Osteoblast (primary cell): ENCODE measurements around the gene ZNF214. TPM values are rescaled to one million over a fixed set of nuclear protein-coding genes. Genes with fewer than 3 reads are reported as not detected.
A peak's percentile ranks its signal among the peaks of the same experiment; 100 is the strongest.

Experiments used
- DNase-seq: peaks from one replicate; pipeline ENCODE4 v3.0.0; 2011; ENCODE audit warnings: low spot score, mixed read lengths; ENCODE audit not compliant: insufficient read length; ENCODE audit errors: missing footprints
- H2AFZ ChIP-seq: 2 replicates; pipeline ENCODE4 v1.6.0; 2011; ENCODE audit warnings: mild to moderate bottlenecking, low read length
- H3K27ac ChIP-seq: 2 replicates; pipeline ENCODE4 v1.5.1; 2011; ENCODE audit warnings: mild to moderate bottlenecking, low read depth, low read length, moderate library complexity
- H3K27me3 ChIP-seq: 2 replicates; pipeline ENCODE4 v1.6.0; 2012; ENCODE audit warnings: mild to moderate bottlenecking, control low read depth, inconsistent platforms, low read length, moderate library complexity; ENCODE audit not compliant: insufficient read depth
- H3K36me3 ChIP-seq: 2 replicates; pipeline ENCODE4 v1.5.1; 2011; ENCODE audit warnings: mild to moderate bottlenecking, low read length, control low read depth, moderate library complexity; ENCODE audit not compliant: insufficient read depth
- H3K4me1 ChIP-seq: 2 replicates; pipeline ENCODE4 v1.5.1; 2011; ENCODE audit warnings: mild to moderate bottlenecking, low read length, control low read depth, moderate library complexity; ENCODE audit not compliant: insufficient read depth
- H3K4me2 ChIP-seq: 2 replicates; pipeline ENCODE4 v1.6.0; 2011; ENCODE audit warnings: mild to moderate bottlenecking, low read length; ENCODE audit not compliant: insufficient read depth
- H3K4me3 ChIP-seq: fragments of 200-600 bp; sonication (generic); 3 replicates; pipeline ENCODE4 v1.5.1; 2012; ENCODE audit warnings: mild to moderate bottlenecking, low read length, inconsistent platforms; ENCODE audit not compliant: insufficient read depth
- H3K79me2 ChIP-seq: 2 replicates; pipeline ENCODE4 v1.6.0; 2012; ENCODE audit warnings: mild to moderate bottlenecking, low read length, control low read depth, inconsistent platforms; ENCODE audit not compliant: insufficient read depth
- H3K9me3 ChIP-seq: 2 replicates; pipeline ENCODE4 v1.5.1; 2011; ENCODE audit warnings: low read depth, low read length, control low read depth
- H4K20me1 ChIP-seq: 2 replicates; pipeline ENCODE4 v1.6.0; 2012; ENCODE audit warnings: mild to moderate bottlenecking, low read length, control low read depth; ENCODE audit not compliant: insufficient read depth
- total RNA-seq: library from RNA; depleted of rRNA; stranded (reverse); fragments of >200 nt; gene quantifications from 2 replicates; pipeline ENCODE4 v1.2.3, GENCODE V29; 2012
- TF ChIP-seq, protein P1 (sequence below): IDR thresholded peaks from 2 replicates; pipeline ENCODE4 v1.5.1; 2011; ENCODE audit warnings: mild to moderate bottlenecking, low read depth, low read length, moderate library complexity; ENCODE audit errors: extremely low read depth

ZNF214 gene
- total RNA-seq, 1 donor = 3.6 TPM

DNA sequence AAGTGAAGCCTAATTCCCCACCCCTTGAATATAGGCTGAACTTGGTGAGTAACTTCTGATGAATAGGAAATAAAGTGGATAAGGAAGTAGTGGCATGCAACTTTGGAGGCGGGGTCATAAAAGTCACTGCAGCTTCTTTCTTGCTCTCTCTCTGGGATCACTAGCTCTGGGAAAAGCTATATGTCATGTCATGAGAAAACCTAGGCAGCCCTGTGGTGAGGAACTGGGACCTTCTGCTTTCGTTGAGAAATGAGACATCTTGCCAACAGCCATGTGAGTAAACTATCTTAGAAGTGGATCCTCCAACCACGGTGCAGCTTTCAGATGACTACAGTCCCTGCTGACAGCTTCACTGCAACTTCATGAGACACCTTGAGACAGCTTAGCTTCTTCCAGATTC, 15.7 kb downstream of the ZNF214 start:
- no peaks in the 10 kb centered on the region for H3K79me2 ChIP-seq
- no peak overlapping the region for H3K27ac ChIP-seq
- DNase-seq = no peak
- H4K20me1 ChIP-seq = no peaks in the 10 kb centered on the region
- H3K4me3 ChIP-seq = no peak overlapping the region
- H3K9me3 ChIP-seq = no peaks in the 10 kb centered on the region
- TF ChIP-seq, protein P1, sequence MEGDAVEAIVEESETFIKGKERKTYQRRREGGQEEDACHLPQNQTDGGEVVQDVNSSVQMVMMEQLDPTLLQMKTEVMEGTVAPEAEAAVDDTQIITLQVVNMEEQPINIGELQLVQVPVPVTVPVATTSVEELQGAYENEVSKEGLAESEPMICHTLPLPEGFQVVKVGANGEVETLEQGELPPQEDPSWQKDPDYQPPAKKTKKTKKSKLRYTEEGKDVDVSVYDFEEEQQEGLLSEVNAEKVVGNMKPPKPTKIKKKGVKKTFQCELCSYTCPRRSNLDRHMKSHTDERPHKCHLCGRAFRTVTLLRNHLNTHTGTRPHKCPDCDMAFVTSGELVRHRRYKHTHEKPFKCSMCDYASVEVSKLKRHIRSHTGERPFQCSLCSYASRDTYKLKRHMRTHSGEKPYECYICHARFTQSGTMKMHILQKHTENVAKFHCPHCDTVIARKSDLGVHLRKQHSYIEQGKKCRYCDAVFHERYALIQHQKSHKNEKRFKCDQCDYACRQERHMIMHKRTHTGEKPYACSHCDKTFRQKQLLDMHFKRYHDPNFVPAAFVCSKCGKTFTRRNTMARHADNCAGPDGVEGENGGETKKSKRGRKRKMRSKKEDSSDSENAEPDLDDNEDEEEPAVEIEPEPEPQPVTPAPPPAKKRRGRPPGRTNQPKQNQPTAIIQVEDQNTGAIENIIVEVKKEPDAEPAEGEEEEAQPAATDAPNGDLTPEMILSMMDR = no peak
- H3K4me2 ChIP-seq = peak overlapping the region; percentile 47
- peaks cover 4% of the 10 kb centered on the region for H3K4me1 ChIP-seq
- H3K36me3 ChIP-seq = no peaks in the 10 kb centered on the region
- H2AFZ ChIP-seq = peak overlapping the region; percentile 39
- H3K27me3 ChIP-seq = no peaks in the 10 kb centered on the region

DNA sequence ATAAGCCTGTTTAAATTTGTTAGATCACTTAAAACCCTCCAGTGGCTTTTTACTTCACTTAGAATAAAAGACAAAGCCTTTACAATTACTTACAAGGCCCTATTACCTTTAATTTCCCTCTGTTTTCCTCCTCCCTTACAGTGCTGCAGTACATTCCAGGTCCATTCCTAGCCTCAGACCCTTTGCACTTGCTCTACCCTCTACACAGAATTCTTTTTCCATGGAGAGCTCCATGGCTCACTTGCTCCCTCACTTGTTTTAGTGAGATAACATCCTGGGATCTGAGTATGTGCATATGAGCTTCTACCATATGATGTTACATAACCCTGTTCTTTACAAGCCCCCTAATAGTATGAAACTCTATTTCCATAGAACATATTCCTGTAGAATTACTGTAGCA, 24.4 kb downstream of the ZNF214 start:
- no peaks in the 10 kb centered on the region for H4K20me1 ChIP-seq
- H3K27ac ChIP-seq = no peak overlapping the region
- no peaks in the 10 kb centered on the region for H3K27me3 ChIP-seq
- H3K36me3 ChIP-seq = no peaks in the 10 kb centered on the region
- H3K4me3 ChIP-seq = no peak overlapping the region
- DNase-seq = no peak
- no peak overlapping the region for H3K4me2 ChIP-seq
- H2AFZ ChIP-seq = no peak overlapping the region
- H3K79me2 ChIP-seq = no peaks in the 10 kb centered on the region
- no peaks in the 10 kb centered on the region for H3K9me3 ChIP-seq
- TF ChIP-seq, protein P1 = no peak
- peaks cover 20% of the 10 kb centered on the region for H3K4me1 ChIP-seq

GRCh38 chr11:6992457-6993417, 27.4 kb downstream of the ZNF214 start:
- peak overlapping the region; percentile 18 for H2AFZ ChIP-seq
- H3K4me2 ChIP-seq = peak overlapping the region; percentile 73
- H3K36me3 ChIP-seq = no peaks in the 10 kb centered on the region
- H3K27me3 ChIP-seq = no peaks in the 10 kb centered on the region
- H4K20me1 ChIP-seq = no peaks in the 10 kb centered on the region
- no peaks in the 10 kb centered on the region for H3K9me3 ChIP-seq
- TF ChIP-seq, protein P1 = no peak
- H3K4me3 ChIP-seq = peak overlapping the region; percentile 42
- peak overlapping the region; percentile 62 for H3K27ac ChIP-seq
- DNase-seq = peak; percentile 52
- H3K4me1 ChIP-seq = peaks cover 24% of the 10 kb centered on the region
- no peaks in the 10 kb centered on the region for H3K79me2 ChIP-seq

- Histone ChIP-seq H3K4me3 (no peak overlapping the region), H3K27ac (peak overlapping the region; percentile 62), H3K9me3 (no peaks in the 10 kb centered on the region), H2AFZ (no peak overlapping the region), H3K27me3 (no peaks in the 10 kb centered on the region), H3K4me1 (peaks cover 24% of the 10 kb centered on the region), H3K79me2 (no peaks in the 10 kb centered on the region), H4K20me1 (no peaks in the 10 kb centered on the region), H3K4me2 (peak overlapping the region; percentile 73), H3K36me3 (no peaks in the 10 kb centered on the region)
- TF ChIP-seq, protein P1 = no peak
- DNase-seq = peak; percentile 36
These were observed 28.1 kb downstream of the ZNF214 start for GRCh38 chr11:6992026-6992425.
